Measurements from ENCODE around the gene LLGL2.

LLGL2 gene

GRCh38 chr17:75616521-75617122 is 91.1 kb downstream of the LLGL2 start:
- DNase-seq (ENCODE audit: low read depth), result no peak

- no peak for DNase-seq (ENCODE audit: low read depth)
Measured at GRCh38 chr17:75617218-75617617, 91.7 kb downstream of the LLGL2 start.

GRCh38 chr17:75617675-75618074 is 92.2 kb downstream of the LLGL2 start:
- no peak for DNase-seq (ENCODE audit: low read depth)

- DNase-seq (ENCODE audit: low read depth), result no peak
Measured at GRCh38 chr17:75619506-75620431, 94.3 kb downstream of the LLGL2 start.

GRCh38 chr17:75621489-75621888 is 96.0 kb downstream of the LLGL2 start:
- no peak for DNase-seq (ENCODE audit: low read depth)

GRCh38 chr17:75622076-75622475 is 96.6 kb downstream of the LLGL2 start:
- DNase-seq (ENCODE audit: low read depth), result no peak

GRCh38 chr17:75622771-75623273 is 97.3 kb downstream of the LLGL2 start:
- no peak for DNase-seq (ENCODE audit: low read depth)

GRCh38 chr17:75623386-75623785 is 97.9 kb downstream of the LLGL2 start:
- DNase-seq (ENCODE audit: low read depth), result no peak

- no peak for DNase-seq (ENCODE audit: low read depth)
Measured at GRCh38 chr17:75624021-75624420, 98.5 kb downstream of the LLGL2 start.

Data from stimulated activated CD8-positive, alpha-beta memory T cell treated with anti-CD3 and anti-CD28 coated beads, Interleukin-7, amount 100 ng/mL, for 24 hours (primary cell).